Gastrocnemius medialis (tissue), 4 donors: ENCODE results near the gene LPCAT1. TPM values are rescaled to one million over a fixed set of nuclear protein-coding genes. Genes with fewer than 3 reads are reported as not detected.

ENCODE experiments used
- ATAC-seq, 2 donors: fragments of 150-250 bp; one replicate each; pipeline ENCODE4 v1.9.1; 2016
- DNase-seq, 2 donors: peaks; one replicate each; pipeline ENCODE4 v3.0.0-alpha.2; 2019
- H3K27ac ChIP-seq, 4 donors: fragments of 200-600 bp; sonication (generic); 1 replicate in 1 of 4; 2 replicates in 3 of 4; pipeline ENCODE4 v1.5.1; 2016 to 2018; ENCODE audit warnings: mild to moderate bottlenecking in 2 of 4, moderate library complexity in 1 of 4
- H3K27me3 ChIP-seq, 3 donors: fragments of 200-600 bp; sonication (generic) in 2 of 3; 1 replicate in 1 of 3; 2 replicates in 2 of 3; pipeline versions ENCODE4 v1.5.1 to v1.6.0; 2016 to 2019; ENCODE audit warnings: mild to moderate bottlenecking in 1 of 3, moderate library complexity in 1 of 3
- H3K36me3 ChIP-seq, 2 donors: fragments of 200-600 bp; sonication (generic) in 1 of 2; one replicate each; pipeline ENCODE4 v1.5.1; 2017 to 2018
- H3K4me1 ChIP-seq, 2 donors: fragments of 200-600 bp; sonication (generic) in 1 of 2; one replicate each; pipeline ENCODE4 v1.5.1; 2016 to 2017; ENCODE audit warnings: mild to moderate bottlenecking in 2 of 2
- H3K4me3 ChIP-seq, 4 donors: fragments of 200-600 bp; sonication (generic) in 3 of 4; 1 replicate in 1 of 4; 2 replicates in 3 of 4; pipeline ENCODE4 v1.5.1; 2016 to 2019; ENCODE audit warnings: mild to moderate bottlenecking in 2 of 4
- H3K9me3 ChIP-seq, 3 donors: fragments of 200-600 bp; sonication (generic) in 2 of 3; 1 replicate in 1 of 3; 2 replicates in 2 of 3; pipeline ENCODE4 v1.5.1; 2016 to 2019
- CTCF ChIP-seq, 5 experiments: fragments of 450-650 bp in 3 of 5; fragments of 200-600 bp in 2 of 5; sonication (generic) in 2 of 5; IDR thresholded peaks in 4 of 5; conservative IDR thresholded peaks in 1 of 5; 1 replicate in 4 of 5; 2 replicates in 1 of 5; pipeline ENCODE4 v1.5.1; 2016 to 2019; ENCODE audit warnings: antibody characterized with exemption in 5 of 5, mild to moderate bottlenecking in 3 of 5, moderate library complexity in 3 of 5
- POLR2A ChIP-seq, 2 donors: fragments of 450-650 bp; IDR thresholded peaks; one replicate each; pipeline ENCODE4 v1.6.1; 2017; ENCODE audit warnings: antibody characterized with exemption in 2 of 2, mild to moderate bottlenecking in 2 of 2, moderate library complexity in 2 of 2
- in situ Hi-C, 4 donors: fragments of 200-750 bp; cut with MboI; loops; one replicate each; pipeline versions ENCODE4 v1.15.0 to v1.8.0; 2017; ENCODE audit warnings: low sequenced_read_pairs in 4 of 4
- intact Hi-C: fragments of 100-400 bp; cut with DNase I; formaldehyde crosslinking; loops from one replicate; pipeline ENCODE4 v1.15.1; 2023; ENCODE audit warnings: low total_unique reads
- total RNA-seq, 4 donors: library from RNA; depleted of rRNA; stranded (reverse); fragments of >200 nt; gene quantifications; one replicate each; pipeline versions ENCODE4 v1.1.0 to v1.2.3, GENCODE V29; 2016

LPCAT1 gene
- total RNA-seq, 4 donors from 2014 or later: 1.4 to 9.2 (median 4.2) TPM

GRCh38 chr5:1493941-1494340 lies 29.8 kb downstream of the LPCAT1 start:
- ATAC-seq (no peak), DNase-seq (no peak)
- no peak overlapping the region for H3K27ac ChIP-seq
- H3K36me3 ChIP-seq: no peaks in the 10 kb centered on the region
- no peaks in the 10 kb centered on the region for H3K4me1 ChIP-seq
- intact Hi-C loops: no loop called here
- no peak for TF ChIP-seq CTCF (IDR thresholded peaks at IDR 0.05 in 4 of 5, conservative IDR thresholded peaks at IDR 0.05 in 1 of 5)
- no peak for TF ChIP-seq POLR2A (IDR thresholded peaks at IDR 0.05)
- H3K9me3 ChIP-seq: no peaks in the 10 kb centered on the region
- no peaks in the 10 kb centered on the region for H3K27me3 ChIP-seq
- in situ Hi-C loops: no loop called here
- H3K4me3 ChIP-seq: no peak overlapping the region

- no peak overlapping the region for H3K4me3 ChIP-seq
- ATAC-seq: no peak
- in situ Hi-C loops: no loop called here
- intact Hi-C loops: no loop called here
- H3K27ac ChIP-seq: no peak overlapping the region
- no peaks in the 10 kb centered on the region for H3K4me1 ChIP-seq
- H3K9me3 ChIP-seq: no peaks in the 10 kb centered on the region
- TF ChIP-seq CTCF (IDR thresholded peaks at IDR 0.05 in 4 of 5, conservative IDR thresholded peaks at IDR 0.05 in 1 of 5) (no peak), POLR2A (IDR thresholded peaks at IDR 0.05) (no peak)
- no peaks in the 10 kb centered on the region for H3K36me3 ChIP-seq
- DNase-seq: no peak
- H3K27me3 ChIP-seq: no peaks in the 10 kb centered on the region
Measured at GRCh38 chr5:1493413-1493812, 30.3 kb downstream of the LPCAT1 start.

- intact Hi-C loops: no loop called here
- Histone ChIP-seq H3K36me3 (no peaks in the 10 kb centered on the region), H3K27ac (no peak overlapping the region), H3K27me3 (no peaks in the 10 kb centered on the region), H3K4me3 (no peak overlapping the region), H3K4me1 (no peaks in the 10 kb centered on the region), H3K9me3 (no peaks in the 10 kb centered on the region)
- in situ Hi-C loops: no loop called here
- ATAC-seq (no peak), DNase-seq (no peak)
- no peak for TF ChIP-seq CTCF (IDR thresholded peaks at IDR 0.05 in 4 of 5, conservative IDR thresholded peaks at IDR 0.05 in 1 of 5)
- TF ChIP-seq POLR2A (IDR thresholded peaks at IDR 0.05): no peak
Measured at GRCh38 chr5:1492757-1493156, 31.0 kb downstream of the LPCAT1 start.

GRCh38 chr5:1490376-1490775 lies 33.4 kb downstream of the LPCAT1 start:
- intact Hi-C loops: no loop called here
- no peaks in the 10 kb centered on the region for H3K4me1 ChIP-seq
- no peaks in the 10 kb centered on the region for H3K9me3 ChIP-seq
- TF ChIP-seq CTCF (IDR thresholded peaks at IDR 0.05 in 4 of 5, conservative IDR thresholded peaks at IDR 0.05 in 1 of 5) (no peak), POLR2A (IDR thresholded peaks at IDR 0.05) (no peak)
- H3K27me3 ChIP-seq: no peaks in the 10 kb centered on the region
- H3K4me3 ChIP-seq: no peak overlapping the region
- ATAC-seq: no peak
- peaks cover 0 to 4% of the 10 kb centered on the region in 2 donors for H3K36me3 ChIP-seq
- no peak for DNase-seq
- in situ Hi-C loops: no loop called here
- no peak overlapping the region for H3K27ac ChIP-seq

GRCh38 chr5:1489754-1490153 lies 34.0 kb downstream of the LPCAT1 start:
- intact Hi-C loops (no loop called here), in situ Hi-C loops (no loop called here)

More at GRCh38 chr5:1489754-1490153, 34.0 kb downstream of the LPCAT1 start:
- no peaks in the 10 kb centered on the region for H3K27me3 ChIP-seq
- DNase-seq (no peak), ATAC-seq (no peak)
- H3K4me3 ChIP-seq: no peak overlapping the region
- peaks cover 0 to 4% of the 10 kb centered on the region in 2 donors for H3K36me3 ChIP-seq
- H3K9me3 ChIP-seq: no peaks in the 10 kb centered on the region
- no peaks in the 10 kb centered on the region for H3K4me1 ChIP-seq
- TF ChIP-seq CTCF (IDR thresholded peaks at IDR 0.05 in 4 of 5, conservative IDR thresholded peaks at IDR 0.05 in 1 of 5) (no peak), POLR2A (IDR thresholded peaks at IDR 0.05) (no peak)
- H3K27ac ChIP-seq: no peak overlapping the region
